ENCODE results near the gene CT55. TPM values are rescaled to one million over a fixed set of nuclear protein-coding genes. Genes with fewer than 3 reads are reported as not detected.
A peak's percentile ranks its signal among the peaks of the same experiment; 100 is the strongest.

CT55 gene
- total RNA-seq, 1 experiment from 2014 or later, result not detected

DNA sequence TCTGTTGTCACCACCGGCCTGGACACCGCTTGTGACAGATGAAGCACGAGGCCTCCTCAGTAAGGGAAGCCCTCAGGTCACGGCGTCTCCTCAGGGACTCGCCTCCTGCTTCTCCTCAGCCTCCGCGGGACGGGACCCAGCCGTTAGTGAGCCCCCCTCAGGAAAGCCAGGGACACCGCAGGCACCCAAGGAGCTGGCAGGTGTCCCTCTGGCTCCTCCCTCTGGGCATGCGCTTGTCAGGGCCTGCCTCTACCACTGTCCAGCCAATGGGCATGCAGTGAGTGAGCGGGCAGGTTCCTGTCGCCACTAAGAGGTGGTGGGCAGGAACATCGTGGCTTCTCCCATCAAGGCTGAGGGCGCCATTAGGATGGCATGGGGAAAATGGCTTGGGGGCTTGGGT lies 23.5 kb upstream of the CT55 start:
- TF ChIP-seq, protein P1, sequence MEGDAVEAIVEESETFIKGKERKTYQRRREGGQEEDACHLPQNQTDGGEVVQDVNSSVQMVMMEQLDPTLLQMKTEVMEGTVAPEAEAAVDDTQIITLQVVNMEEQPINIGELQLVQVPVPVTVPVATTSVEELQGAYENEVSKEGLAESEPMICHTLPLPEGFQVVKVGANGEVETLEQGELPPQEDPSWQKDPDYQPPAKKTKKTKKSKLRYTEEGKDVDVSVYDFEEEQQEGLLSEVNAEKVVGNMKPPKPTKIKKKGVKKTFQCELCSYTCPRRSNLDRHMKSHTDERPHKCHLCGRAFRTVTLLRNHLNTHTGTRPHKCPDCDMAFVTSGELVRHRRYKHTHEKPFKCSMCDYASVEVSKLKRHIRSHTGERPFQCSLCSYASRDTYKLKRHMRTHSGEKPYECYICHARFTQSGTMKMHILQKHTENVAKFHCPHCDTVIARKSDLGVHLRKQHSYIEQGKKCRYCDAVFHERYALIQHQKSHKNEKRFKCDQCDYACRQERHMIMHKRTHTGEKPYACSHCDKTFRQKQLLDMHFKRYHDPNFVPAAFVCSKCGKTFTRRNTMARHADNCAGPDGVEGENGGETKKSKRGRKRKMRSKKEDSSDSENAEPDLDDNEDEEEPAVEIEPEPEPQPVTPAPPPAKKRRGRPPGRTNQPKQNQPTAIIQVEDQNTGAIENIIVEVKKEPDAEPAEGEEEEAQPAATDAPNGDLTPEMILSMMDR (conservative IDR thresholded peaks at IDR 0.05), result peak; percentile 24; the same call in 2 of the 3 replicates
- Mint-ChIP-seq H3K4me3 (no peak overlapping the region), H3K9me3 (peaks cover 52 to 74% of the 10 kb centered on the region in 2 experiments), H3K27me3 (ENCODE audit: low read depth) (no peaks in the 10 kb centered on the region), H3K36me3 (ENCODE audit: insufficient read depth in 1 of 3, low read depth in 3 of 3) (no peaks in the 10 kb centered on the region; a peak in 1 of 7 replicates), H3K27ac (no peak overlapping the region), H3K4me1 (no peaks in the 10 kb centered on the region)
- Histone ChIP-seq H3T11ph (ENCODE audit: low read length) (no peak overlapping the region), H3K56ac (ENCODE audit: insufficient read length, low read depth, low read length) (no peak overlapping the region), H3K4me1 (ENCODE audit: insufficient read depth, low read length) (no peaks in the 10 kb centered on the region), H3K9me3 (ENCODE audit: control insufficient read depth, low read depth, low read length) (peaks cover 24% of the 10 kb centered on the region), H2AK5ac (ENCODE audit: insufficient read length, low read length) (no peak overlapping the region), H3K27ac (ENCODE audit: insufficient read length, low read depth, low read length) (no peak overlapping the region), H3K79me1 (ENCODE audit: insufficient read depth, low read depth, low read length, poor library complexity, severe bottlenecking) (no peaks in the 10 kb centered on the region), H2AFZ (ENCODE audit: low read length) (no peak overlapping the region), H2BK20ac (ENCODE audit: low read depth, low read length, poor library complexity, severe bottlenecking) (no peak overlapping the region), H3K79me2 (ENCODE audit: insufficient read depth, low read length) (no peaks in the 10 kb centered on the region), H3K27me3 (ENCODE audit: insufficient read depth, low read length) (no peaks in the 10 kb centered on the region), H2BK12ac (ENCODE audit: insufficient read length, low read depth, low read length) (no peak overlapping the region), H3K14ac (ENCODE audit: insufficient read depth, low read length) (no peak overlapping the region), H3K23ac (ENCODE audit: insufficient read length, low read depth, low read length) (no peak overlapping the region), H3K4ac (ENCODE audit: low read depth, low read length) (no peak overlapping the region), H2BK5ac (ENCODE audit: insufficient read length, low read length) (no peak overlapping the region), H4K5ac (ENCODE audit: insufficient read length, low read depth, low read length) (no peak overlapping the region), H4K20me1 (ENCODE audit: control insufficient read depth, insufficient read depth, insufficient read length) (no peaks in the 10 kb centered on the region), H4K91ac (ENCODE audit: insufficient read length, low read depth, low read length) (no peak overlapping the region), H3K23me2 (ENCODE audit: insufficient read length, low read depth, low read length, poor library complexity, severe bottlenecking) (no peaks in the 10 kb centered on the region), H4K8ac (replicated peaks; ENCODE audit: insufficient read length, low read depth, low read length) (no peak overlapping the region), H2BK120ac (ENCODE audit: low read depth, low read length, poor library complexity, severe bottlenecking) (no peak overlapping the region), H3K9ac (ENCODE audit: extremely low read depth, insufficient read length, low read length) (no peak overlapping the region), H2BK15ac (ENCODE audit: low read depth, low read length) (no peak overlapping the region), H3K4me2 (ENCODE audit: insufficient read depth, insufficient read length, low read length) (no peak overlapping the region), H3K18ac (ENCODE audit: insufficient read length, low read depth, low read length) (no peak overlapping the region)
- peak; percentile 79 for DNase-seq
- no CpG with 5 or more reads among the region's 16 CpGs for WGBS (ENCODE audit: extremely low coverage, insufficient read length, low lambda C conversion rate)
